Measurements from ENCODE around the gene PPP2R5C.

PPP2R5C gene

DNA sequence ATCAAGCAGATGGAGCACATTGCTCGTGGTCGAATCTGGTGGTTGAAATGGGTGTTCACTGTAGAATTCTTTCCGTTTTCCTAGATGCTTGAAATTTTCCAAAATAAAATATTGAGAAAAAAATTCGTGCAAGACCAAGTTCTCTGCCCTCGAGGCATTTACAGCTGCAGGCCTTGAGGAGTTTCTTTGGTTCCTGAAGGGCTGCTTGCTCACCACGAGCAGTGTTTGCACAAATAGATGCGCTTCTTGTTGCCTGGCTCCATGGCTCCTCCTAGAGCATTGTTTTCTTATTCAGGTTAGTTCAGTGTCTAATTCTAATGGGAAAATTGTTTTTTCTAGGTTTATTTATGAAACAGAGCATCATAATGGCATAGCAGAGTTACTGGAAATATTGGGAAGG lies 128.4 kb downstream of the PPP2R5C start:
- DNase-seq, result peak in 1 of 4 experiments; percentile 19

DNA sequence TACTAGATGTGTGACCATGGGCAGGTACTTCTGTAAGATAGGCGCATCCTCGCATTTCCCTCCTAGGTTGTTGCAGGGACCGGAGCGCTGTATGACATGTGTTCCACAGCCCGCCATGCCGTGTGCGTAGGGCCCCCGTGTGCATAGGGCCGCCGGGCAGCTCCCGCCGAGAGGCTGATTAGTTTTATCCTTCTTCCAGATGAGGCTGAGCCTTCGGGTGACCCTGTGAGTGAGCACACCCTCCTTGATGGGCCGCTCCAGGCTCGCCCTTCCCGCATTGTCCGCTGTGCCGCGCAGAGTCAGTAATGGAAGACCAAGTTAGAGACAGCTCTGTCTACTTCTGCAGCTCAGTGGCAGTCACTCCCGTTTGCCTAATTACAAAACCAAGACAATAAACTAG lies 130.0 kb downstream of the PPP2R5C start:
- DNase-seq, result no peak

DNA sequence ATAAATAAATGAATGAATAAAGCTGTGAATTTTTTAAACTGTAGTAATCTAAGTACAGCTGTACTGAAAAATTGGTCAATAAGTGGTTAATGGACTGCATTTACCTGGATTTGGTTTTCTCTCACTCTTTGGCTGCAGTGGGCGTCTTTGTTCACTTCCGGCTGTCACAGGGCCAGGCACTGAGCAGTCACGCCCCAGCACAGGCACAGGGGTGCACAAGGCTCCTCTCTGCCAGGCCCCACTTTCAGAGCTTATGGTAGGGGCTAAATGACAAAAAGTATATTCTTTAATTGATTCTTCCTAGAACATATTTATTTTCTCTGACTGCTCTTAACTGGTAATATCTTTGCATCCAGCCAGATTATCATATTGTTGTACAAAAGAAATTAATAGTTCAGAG lies 132.2 kb downstream of the PPP2R5C start:
- no peak for DNase-seq

GRCh38 chr14:101894365-101895081 lies 133.0 kb downstream of the PPP2R5C start:
- DNase-seq, result no peak

- DNase-seq, result peak in 1 of 4 experiments; percentile 19
These were observed 133.7 kb downstream of the PPP2R5C start for GRCh38 chr14:101895256-101895655.

DNA sequence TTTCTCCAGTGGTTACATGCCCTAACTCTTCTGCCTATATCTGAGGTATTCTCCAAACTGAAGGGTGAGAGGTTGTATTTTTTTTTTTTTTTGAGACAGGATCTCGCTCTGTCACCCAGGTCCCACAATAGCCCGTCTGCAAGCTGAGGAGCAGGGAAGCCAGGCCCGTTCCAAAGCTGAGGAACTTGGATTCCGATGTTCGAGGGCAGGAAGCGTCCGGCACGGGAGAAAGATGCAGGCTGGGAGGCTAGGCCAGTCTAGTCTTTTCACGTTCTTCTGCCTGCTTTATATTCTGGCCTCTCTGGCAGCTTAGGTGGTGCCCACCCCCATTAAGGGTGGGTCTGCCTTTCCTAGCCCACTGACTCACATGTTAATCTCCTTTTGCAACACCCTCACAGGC lies 135.8 kb downstream of the PPP2R5C start:
- DNase-seq, result no peak

DNA sequence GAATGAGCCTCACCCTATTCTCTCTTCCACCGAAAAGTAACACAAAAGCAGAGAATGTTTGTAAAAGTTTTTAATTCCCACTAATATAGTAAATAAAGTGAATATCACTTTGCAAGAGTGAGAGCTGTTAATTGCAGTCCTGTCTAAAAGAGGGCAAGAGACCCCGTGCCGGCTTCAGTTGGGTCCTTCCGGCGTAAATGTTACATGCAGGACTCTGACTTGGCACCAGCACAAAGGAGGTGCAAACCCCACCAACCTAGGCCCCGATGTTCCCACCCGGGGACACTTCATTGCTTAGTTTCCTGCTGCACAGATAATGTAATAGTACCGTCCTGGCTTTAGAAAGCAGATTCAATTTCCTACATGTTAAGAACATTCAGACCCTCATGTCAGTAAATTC lies 136.9 kb downstream of the PPP2R5C start:
- no peak for DNase-seq

- DNase-seq, result no peak
These were observed 137.8 kb downstream of the PPP2R5C start for GRCh38 chr14:101899263-101899662.

DNA sequence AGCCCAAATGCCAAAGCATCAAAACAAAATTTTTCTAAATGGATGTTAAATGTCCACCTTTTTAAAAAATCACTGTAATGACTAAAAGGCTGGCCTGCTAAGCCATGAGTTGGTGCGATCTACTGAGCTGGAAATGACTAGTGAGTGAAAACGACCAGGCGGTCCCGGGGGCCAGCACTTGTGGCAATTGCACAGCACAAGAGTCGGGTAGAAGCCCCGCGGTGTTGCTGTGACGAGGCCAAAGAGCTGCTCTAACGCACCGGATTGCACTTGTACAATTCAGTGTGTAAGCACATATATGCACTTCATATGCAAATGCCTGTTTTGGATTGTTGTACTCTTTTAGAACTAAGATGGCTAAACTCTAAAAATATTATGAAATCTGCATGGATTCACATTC lies 138.7 kb downstream of the PPP2R5C start:
- no peak for DNase-seq

- DNase-seq, result no peak
These were observed 141.6 kb downstream of the PPP2R5C start for GRCh38 chr14:101903111-101903561.

GRCh38 chr14:101905614-101906013 lies 144.1 kb downstream of the PPP2R5C start:
- DNase-seq, result no peak

DNA sequence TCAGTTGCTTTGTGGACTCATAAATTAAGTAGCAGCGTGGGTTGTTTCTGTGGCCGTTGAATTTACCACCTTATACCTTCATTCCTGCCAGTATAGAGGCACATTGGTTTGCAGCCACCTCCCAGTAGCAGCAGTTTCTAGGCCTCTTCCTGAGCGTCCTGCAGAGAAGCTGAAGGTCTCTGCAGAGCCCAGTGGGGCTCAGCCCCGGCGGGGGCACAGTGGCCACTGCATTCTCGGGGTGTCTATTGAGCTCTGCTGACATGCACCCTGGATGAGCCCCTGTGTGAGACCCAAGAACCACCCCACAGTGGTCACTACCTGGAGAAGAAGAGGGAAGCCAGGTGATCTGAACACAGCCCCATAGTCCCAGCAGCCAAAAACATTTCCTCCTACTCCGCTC lies 145.1 kb downstream of the PPP2R5C start:
- no peak for DNase-seq

GRCh38 chr14:101907619-101908018 lies 146.1 kb downstream of the PPP2R5C start:
- DNase-seq, result no peak

DNA sequence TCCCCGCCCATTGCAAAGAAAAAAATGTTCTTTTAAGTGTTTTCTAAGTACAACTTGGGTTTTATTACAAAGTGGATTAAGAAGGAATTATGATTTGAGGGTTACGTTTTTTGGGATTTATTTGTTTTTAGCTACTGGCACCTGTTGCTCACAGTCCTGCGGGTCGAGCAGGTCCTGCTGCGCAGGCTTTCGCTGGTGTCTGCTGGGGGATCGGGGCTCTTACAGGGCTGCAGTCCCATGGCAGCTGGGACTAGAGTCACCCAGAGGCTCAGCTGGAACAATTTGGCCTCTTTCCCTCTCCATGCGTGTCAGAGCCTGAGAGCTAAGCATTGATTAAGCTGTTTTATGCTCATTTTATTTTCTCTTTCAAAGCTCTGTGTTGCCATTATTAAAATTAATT lies 147.3 kb downstream of the PPP2R5C start:
- DNase-seq, result no peak

- DNase-seq, result no peak
These were observed 148.0 kb downstream of the PPP2R5C start for GRCh38 chr14:101909371-101910096.

DNA sequence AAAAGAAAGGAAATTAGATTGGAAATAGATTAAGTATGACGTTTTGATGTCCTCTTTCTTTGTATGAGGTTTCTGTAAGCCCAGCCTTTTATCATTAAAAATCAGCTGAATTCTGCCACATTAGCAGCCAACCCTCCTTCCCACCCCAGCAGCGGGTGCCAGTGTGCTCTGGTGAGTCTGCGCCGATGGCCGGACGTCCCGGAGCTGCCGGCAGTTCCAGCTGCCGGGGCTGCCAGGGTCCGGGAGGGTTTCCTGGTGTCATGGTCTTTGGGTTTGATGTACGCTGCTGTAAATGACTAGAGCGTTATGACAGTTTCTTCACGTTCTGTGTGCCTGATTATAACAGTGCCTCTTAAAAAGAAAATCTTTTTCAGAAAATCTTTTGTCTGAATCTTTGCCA lies 151.3 kb downstream of the PPP2R5C start:
- no peak for DNase-seq

GRCh38 chr14:101914083-101914482 lies 152.6 kb downstream of the PPP2R5C start:
- no peak for DNase-seq

GRCh38 chr14:101915871-101916815 lies 154.6 kb downstream of the PPP2R5C start:
- DNase-seq, result no peak

- DNase-seq, result no peak
These were observed 155.4 kb downstream of the PPP2R5C start for GRCh38 chr14:101916816-101917412.

GRCh38 chr14:101917413-101918017 lies 156.0 kb downstream of the PPP2R5C start:
- no peak for DNase-seq

GRCh38 chr14:101918065-101918989 lies 156.8 kb downstream of the PPP2R5C start:
- no peak for DNase-seq
